Upper lobe of right lung (tissue), 1 donor: Measurements from ENCODE around the gene TTC28. TPM values are rescaled to one million over a fixed set of nuclear protein-coding genes. Genes with fewer than 3 reads are reported as not detected.

Source experiments
- ATAC-seq: fragments of 200-7000 bp; cut with Tn5 transposase; one replicate; pipeline ENCODE4 v1.9.1; 2020; ENCODE audit warnings: mild to moderate bottlenecking, moderate library complexity
- DNase-seq: peaks from one replicate; pipeline ENCODE4 v3.0.0-alpha.2; 2020
- H3K27ac ChIP-seq: fragments of 200-600 bp; one replicate; pipeline ENCODE4 v1.8.0; 2022
- H3K27me3 ChIP-seq: fragments of 200-600 bp; one replicate; pipeline ENCODE4 v1.8.0; 2022; ENCODE audit warnings: mild to moderate bottlenecking
- H3K36me3 ChIP-seq: fragments of 200-600 bp; one replicate; pipeline ENCODE4 v1.8.0; 2022
- H3K4me1 ChIP-seq: fragments of 200-600 bp; one replicate; pipeline ENCODE4 v1.8.0; 2022
- H3K4me3 ChIP-seq: fragments of 200-600 bp; one replicate; pipeline ENCODE4 v1.8.0; 2022; ENCODE audit warnings: mild to moderate bottlenecking
- H3K9me3 ChIP-seq: fragments of 200-600 bp; one replicate; pipeline ENCODE4 v1.8.0; 2022
- CTCF ChIP-seq: fragments of 200-600 bp; IDR thresholded peaks from one replicate; pipeline ENCODE4 v1.8.0; 2022; ENCODE audit warnings: antibody characterized with exemption
- intact Hi-C: fragments of 100-400 bp; cut with DNase I; formaldehyde crosslinking; loops from one replicate; pipeline ENCODE4 v1.11.0; 2022
- total RNA-seq: library from RNA; stranded (reverse); fragmentation: NEBNext Ultra II Directional; extraction: Animal tissue kit (Norgen Biotek cat#: 25700); gene quantifications from one replicate; pipeline ENCODE4 v1.2.1, GENCODE V29; 2021
- donor health status: DM: no; HTN: yes; CAD: no; lungs with severe emphysema.

Gene TTC28
- total RNA-seq, 1 donor from 2014 or later, result 48.7 TPM

- DNase-seq (peak; percentile 29), ATAC-seq (no peak)
- Histone ChIP-seq H3K9me3 (no peaks in the 10 kb centered on the region), H3K4me1 (peaks cover 27% of the 10 kb centered on the region), H3K36me3 (no peaks in the 10 kb centered on the region), H3K27ac (no peak overlapping the region), H3K27me3 (no peaks in the 10 kb centered on the region), H3K4me3 (no peak overlapping the region)
- TF ChIP-seq CTCF, result no peak
- intact Hi-C loops, result no loop called here
These were observed 655.2 kb downstream of the TTC28 start for GRCh38 chr22:28024422-28024888.

- Histone ChIP-seq H3K36me3 (no peaks in the 10 kb centered on the region), H3K9me3 (no peaks in the 10 kb centered on the region), H3K27ac (no peak overlapping the region), H3K27me3 (no peaks in the 10 kb centered on the region), H3K4me3 (no peak overlapping the region), H3K4me1 (peaks cover 23% of the 10 kb centered on the region)
- TF ChIP-seq CTCF, result no peak
- ATAC-seq (no peak), DNase-seq (no peak)
- intact Hi-C loops, result no loop called here
These were observed 655.9 kb downstream of the TTC28 start for GRCh38 chr22:28023774-28024173.

GRCh38 chr22:28023036-28023435 lies 656.6 kb downstream of the TTC28 start:
- ATAC-seq (no peak), DNase-seq (peak; percentile 39)
- TF ChIP-seq CTCF, result no peak
- intact Hi-C loops, result no loop called here
- no peaks in the 10 kb centered on the region for H3K9me3 ChIP-seq
- no peaks in the 10 kb centered on the region for H3K36me3 ChIP-seq
- H3K27me3 ChIP-seq, result no peaks in the 10 kb centered on the region
- H3K4me3 ChIP-seq, result no peak overlapping the region
- peaks cover 16% of the 10 kb centered on the region for H3K4me1 ChIP-seq
- no peak overlapping the region for H3K27ac ChIP-seq

GRCh38 chr22:28021998-28022660 lies 657.5 kb downstream of the TTC28 start:
- ATAC-seq (no peak), DNase-seq (peak; percentile 52)
- Histone ChIP-seq H3K36me3 (no peaks in the 10 kb centered on the region), H3K27ac (no peak overlapping the region), H3K27me3 (no peaks in the 10 kb centered on the region), H3K9me3 (no peaks in the 10 kb centered on the region), H3K4me1 (peaks cover 10% of the 10 kb centered on the region), H3K4me3 (no peak overlapping the region)
- intact Hi-C loops, result no loop called here
- no peak for TF ChIP-seq CTCF

GRCh38 chr22:28021116-28021997 lies 658.3 kb downstream of the TTC28 start:
- TF ChIP-seq CTCF, result no peak
- DNase-seq, result peak; percentile 33
- ATAC-seq, result no peak
- Histone ChIP-seq H3K36me3 (no peaks in the 10 kb centered on the region), H3K4me3 (no peak overlapping the region), H3K9me3 (no peaks in the 10 kb centered on the region), H3K27me3 (no peaks in the 10 kb centered on the region), H3K4me1 (peaks cover 10% of the 10 kb centered on the region), H3K27ac (no peak overlapping the region)
- intact Hi-C loops, result no loop called here
